ENCODE results near the gene COA8. TPM values are rescaled to one million over a fixed set of nuclear protein-coding genes. Genes with fewer than 3 reads are reported as not detected.

The COA8 gene
- total and polyA plus RNA-seq, 2 of the 8 experiments (the other 6 are each of a cell fraction or from before 2014, with no cell fraction given), result 7.1 to 35.5 TPM

DNA sequence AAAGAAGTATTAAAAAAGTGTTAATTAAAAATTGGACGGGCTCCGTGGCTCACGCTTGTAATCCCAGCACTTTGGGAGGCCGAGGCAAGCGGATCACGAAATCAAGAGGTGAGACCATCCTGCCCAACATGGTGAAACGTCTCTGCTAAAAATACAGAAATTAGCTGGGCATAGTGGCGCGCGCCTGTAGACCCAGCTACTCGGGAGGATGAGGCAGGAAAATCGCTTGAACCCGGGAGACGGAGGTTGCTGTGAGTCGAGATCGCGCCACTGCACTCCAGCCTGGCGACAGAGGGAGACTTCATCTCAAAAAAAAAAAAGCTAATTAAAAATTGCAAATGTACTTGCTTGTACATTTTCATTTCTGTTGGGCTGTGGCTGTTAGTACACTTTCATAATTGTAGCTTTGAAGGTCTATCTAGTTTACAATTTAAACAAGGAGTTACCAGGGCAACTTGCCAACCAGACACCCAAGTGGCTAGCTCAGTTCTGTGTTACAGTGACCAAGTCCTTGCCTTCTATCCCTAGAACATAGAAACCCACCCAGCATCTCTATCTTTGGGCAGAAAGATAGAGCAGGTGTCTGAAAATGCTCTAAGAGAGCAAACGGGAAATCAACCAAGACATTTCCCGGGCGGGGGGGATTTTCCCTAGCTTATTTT is 1.2 kb downstream of the COA8 start (continued):
- TF ChIP-seq, protein P1, sequence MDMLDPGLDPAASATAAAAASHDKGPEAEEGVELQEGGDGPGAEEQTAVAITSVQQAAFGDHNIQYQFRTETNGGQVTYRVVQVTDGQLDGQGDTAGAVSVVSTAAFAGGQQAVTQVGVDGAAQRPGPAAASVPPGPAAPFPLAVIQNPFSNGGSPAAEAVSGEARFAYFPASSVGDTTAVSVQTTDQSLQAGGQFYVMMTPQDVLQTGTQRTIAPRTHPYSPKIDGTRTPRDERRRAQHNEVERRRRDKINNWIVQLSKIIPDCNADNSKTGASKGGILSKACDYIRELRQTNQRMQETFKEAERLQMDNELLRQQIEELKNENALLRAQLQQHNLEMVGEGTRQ (IDR thresholded peaks at IDR 0.05; ENCODE audit: low read length), result no peak

All from H1 (cell line).